CD4-positive, alpha-beta T cell treated with Interleukin-4 for 1 hour (primary cell): ENCODE data around the gene ZNF337.
A peak's percentile ranks its signal among the peaks of the same experiment; 100 is the strongest.
"Not testable (repeated sequence)": the region's sequence is repeated elsewhere in the genome, so short reads cannot be mapped to it uniquely, and the experiment has no call there.

ENCODE experiments used
- DNase-seq, 2 donors: peaks; one replicate each; pipeline ENCODE4 v3.0.0-alpha.2; 2020 to 2022

Gene ZNF337

DNA sequence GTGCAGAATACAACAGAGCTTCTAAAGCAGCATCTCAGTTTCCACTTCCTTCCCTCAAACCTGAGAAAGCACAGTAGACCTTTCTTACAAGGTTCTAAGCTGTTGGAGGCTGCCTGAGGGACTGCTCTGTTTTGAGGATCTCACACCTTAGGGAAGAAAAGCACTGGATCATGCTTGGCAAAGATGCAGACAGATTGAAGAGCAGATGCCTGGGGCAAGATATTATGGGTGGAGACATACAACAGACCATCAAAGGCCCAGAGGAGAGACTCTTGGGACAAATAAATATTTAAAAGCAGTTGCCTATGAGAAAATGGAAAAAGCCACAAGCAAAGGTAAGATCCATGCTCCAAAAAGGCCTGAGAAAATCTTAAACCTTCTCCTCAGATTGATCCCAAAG is 6.2 kb downstream of the ZNF337 start:
- DNase-seq = no peak

DNA sequence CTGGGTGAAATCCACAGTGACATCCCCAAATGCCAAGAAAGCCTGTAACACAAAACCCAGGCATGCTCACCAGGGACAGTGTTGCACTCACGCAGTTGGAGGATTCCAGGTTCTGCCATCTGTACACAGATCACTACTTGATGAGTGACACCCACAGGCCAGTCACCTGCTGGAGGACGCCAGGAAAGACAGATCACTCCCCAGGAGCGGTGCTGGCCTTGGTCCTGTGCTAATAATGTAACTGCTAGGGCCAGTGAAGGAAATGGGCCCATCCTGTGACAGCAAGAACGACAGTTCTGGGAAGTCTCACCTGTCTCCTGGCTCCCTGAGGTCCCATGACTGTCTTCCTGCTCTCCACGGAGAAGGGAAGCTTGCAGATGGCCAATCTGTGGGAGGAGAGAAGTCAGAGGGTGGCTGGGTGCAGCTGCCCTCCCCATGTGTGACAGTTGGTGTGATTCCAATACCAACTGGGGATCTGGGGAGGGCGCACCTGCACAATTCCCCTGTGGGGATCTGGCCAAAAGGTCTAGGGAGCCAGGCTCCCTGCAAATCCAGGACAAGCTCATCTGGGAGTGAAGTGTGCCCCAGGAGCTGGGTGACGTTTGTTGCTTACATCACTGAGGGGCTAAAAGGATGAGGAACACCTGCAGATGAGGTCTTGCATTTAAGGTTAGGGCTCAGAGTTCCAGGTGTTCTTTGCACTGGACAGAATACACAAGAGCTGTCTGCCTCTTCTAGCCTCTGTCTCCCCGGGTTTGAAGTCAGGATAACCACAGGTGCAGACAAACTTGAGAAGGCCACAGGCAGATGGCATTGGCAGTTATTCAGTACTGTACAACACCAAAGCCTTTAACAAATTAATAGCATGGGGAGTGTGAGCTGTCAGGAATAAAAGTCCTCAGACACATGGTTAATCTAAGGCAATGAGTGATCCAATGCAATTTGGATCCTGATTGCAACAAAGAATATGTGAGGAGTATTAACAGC is 10.3 kb downstream of the ZNF337 start:
- no peak for DNase-seq

DNA sequence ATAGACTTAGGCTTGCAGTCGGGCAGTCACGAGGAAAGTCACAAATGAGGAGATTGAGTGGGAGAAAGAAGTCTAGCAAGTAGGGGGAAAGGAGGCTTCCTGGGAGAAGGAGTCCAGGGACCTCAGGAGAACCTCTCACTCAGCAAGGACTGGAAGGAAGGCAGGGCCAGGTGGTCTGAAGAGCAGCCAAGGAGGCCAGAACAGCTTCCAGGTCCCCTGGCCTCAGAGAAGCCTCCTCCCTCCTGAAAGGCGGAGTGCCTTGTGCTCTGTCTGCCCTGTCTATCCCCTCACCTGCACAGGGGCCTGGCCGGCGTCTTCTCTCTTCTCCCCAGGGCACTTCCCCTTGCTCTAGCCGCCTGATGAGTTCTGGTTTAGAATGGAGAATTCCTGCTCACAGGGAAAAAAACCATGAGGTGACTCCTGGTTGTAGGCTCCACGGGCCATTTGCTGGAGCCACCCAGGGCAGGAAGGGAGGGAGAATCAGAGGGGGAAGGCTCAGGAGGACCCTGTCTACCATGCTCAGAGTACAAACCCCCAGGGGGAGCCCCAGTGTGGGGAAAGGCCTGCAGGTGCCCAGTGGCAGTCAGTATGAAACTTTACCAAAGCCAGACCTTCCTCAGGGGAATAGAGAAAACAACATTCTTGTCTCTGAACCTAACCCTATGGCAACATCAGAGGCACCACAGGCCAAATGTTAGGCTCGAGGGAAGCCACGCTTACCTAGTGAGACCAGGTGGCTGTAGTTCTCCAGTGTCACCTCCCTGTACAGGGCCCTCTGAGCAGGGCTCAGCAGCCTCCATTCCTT is 11.2 kb downstream of the ZNF337 start:
- no peak for DNase-seq

DNA sequence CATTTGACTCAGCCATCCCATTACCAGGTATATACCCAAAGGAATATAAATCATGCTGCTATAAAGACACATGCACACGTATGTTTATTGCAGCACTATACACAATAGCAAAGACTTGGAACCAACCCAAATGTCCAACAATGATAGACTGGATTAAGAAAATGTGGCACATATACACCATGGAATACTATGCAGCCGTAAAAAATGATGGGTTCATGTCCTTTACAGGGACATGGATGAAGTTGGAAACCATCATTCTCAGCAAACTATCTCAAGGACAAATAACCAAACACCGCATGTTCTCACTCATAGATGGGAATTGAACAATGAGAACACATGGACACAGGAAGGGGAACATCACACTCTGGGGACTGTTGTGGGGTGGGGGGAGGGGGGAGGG is 12.8 kb downstream of the ZNF337 start:
- not testable (repeated sequence) for DNase-seq

DNA sequence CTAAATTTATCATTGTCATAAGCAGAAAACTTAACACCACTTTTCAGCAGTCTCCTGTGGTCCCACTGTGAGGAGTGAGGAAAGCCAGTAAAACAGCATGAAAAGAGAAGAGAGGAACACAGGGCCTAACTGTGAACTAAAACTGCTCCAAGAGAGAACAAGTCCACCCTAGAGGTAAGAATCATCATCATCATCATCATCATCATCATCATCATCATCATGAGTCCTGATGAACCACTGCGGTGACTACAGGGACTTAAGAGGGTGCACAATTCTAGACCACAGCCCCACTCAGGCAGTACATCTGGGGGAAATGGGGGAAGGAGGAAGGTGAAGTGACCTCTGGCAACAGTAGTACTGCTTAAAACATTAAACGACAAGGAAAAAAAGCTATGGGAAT is 13.6 kb downstream of the ZNF337 start:
- no peak for DNase-seq

DNA sequence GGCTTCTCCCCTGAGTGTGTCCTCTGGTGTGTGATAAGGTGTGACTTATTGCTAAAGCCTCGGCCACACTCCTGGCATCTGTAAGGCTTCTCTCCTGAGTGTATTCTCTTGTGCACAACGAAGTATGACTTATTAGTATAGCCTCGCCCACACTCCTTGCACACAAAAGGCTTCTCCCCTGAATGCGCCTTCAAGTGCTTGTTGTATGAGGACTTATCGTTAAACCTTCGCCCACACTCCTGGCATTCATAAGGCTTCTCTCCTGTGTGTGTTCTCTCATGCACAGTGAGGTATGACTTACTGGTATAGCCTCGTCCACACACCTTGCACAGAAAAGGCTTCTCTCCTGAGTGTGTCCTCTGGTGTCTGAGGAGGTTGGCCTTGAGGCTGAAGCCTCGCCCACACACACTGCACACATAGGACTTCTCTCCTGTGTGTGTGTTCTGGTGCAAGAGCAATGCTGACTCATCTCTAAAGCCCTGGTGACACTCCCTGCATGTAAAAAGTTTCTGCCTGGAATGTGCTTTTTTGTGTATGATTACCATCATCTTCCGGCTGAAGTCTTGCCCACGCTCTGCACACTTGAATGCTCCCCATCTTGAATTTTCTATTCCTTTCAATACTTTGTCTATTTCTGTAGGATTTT is 20.4 kb downstream of the ZNF337 start:
- DNase-seq = no peak

DNA sequence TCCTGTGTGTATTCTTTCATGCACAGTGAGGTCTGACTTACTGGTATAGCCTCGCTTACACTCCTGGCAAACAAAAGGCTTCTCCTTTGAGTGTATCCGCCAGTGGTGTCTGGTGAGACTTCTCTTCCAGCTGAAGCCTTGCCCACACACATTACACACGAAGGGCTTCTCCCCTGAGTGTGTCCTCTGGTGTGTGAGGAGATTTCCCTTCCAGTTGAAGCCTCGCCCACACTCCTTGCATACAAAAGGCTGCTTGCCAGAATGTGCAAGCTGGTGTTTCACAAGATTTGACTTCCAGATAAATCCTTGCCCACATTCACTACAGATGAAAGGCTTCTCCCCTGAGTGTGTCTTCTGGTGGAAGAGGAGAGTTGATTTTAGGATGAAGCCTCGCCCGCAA is 21.5 kb downstream of the ZNF337 start:
- DNase-seq = no peak

DNA sequence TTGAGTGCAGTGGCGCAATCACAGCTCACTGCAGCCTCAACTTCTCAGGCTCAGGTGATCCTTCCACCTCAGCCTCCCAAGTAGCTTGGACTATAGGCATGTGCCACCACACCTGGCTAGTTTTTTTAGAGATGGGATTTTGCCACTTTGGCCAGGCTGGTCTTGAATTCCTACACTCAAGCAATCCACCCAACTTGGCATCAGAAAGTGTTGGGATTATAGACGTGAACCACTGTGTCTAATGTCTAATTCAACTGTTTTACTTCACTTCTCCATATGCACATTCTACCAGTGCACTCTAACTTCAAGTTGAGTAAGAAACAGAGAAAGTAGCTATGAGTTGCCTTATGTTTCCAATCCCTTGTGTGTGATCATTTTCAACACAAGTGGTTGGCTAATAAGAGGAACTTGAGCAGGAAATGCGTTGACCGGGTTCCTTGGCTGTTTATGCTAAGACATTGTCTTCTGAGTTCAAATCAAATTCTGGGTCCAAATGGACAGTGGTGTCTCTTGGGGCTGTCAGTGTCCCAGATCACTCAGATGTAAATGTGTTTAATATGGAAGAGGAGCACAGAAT is 23.9 kb downstream of the ZNF337 start:
- DNase-seq = no peak

DNA sequence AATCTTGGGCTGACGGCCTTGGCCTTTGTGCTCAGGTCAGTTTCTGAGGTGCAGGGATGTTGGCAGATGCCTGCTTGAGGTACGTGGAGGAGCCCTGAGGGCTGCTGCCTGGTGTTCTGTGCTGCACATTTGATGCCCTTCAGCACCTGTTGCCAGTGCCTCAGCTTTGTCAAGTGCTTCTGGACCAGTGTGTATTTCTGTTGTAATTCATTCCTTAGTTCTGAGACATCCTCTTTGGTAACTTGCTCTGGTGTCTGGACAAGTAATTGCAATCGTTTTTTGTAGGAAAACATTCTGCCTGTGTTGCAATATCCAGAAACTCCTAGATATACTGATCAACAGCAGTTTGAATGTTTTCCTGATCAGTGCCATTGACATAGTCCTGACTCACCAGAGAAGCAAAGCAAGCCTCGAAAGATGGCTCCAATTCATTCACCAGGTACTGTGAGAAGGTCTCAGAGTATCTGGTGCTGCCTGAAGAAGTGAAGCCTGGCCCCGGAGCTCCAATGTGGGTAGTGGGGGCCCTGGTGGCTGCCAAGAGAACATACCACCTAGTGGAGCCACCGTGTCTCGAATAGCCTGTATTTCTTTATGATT is 26.7 kb downstream of the ZNF337 start:
- DNase-seq = no peak

DNA sequence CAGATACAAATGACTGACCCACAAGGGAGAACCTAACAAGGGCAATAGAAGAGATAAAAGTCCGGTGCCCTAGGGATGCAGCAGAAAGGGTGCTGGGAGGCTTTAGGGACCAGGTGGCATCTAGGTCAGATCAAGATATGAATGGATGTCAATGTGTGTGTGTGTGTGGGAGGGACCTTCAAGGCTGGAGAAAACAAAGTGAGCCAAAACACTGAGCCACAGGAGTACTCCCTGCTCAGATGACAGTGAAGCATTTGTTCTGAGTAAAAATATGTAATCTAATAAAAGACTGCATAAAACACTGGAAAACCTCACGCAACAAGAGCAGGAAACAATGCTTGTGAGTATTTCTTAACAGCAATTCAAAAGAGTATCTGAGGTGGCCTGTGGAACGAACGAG is 28.2 kb downstream of the ZNF337 start:
- DNase-seq = no peak

DNA sequence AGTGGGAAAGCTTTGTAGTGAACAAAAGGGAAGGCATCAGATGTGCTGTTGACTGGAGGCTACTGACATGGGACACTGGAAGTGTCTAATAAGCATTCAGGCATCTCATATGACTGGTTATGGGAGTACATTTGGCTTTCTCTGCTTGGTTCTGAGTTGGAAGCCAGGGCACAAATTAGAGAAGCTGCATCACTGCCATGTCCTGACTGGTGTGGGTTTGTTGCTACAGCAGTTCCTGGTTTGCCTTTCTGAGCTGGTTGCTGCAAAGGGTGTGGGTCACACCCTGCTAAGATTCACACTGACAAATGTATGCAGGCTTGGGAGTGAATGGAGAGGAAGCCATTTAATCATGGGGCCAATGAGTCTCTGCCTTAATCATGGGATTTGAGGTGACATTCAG is 36.7 kb downstream of the ZNF337 start:
- DNase-seq = no peak

DNA sequence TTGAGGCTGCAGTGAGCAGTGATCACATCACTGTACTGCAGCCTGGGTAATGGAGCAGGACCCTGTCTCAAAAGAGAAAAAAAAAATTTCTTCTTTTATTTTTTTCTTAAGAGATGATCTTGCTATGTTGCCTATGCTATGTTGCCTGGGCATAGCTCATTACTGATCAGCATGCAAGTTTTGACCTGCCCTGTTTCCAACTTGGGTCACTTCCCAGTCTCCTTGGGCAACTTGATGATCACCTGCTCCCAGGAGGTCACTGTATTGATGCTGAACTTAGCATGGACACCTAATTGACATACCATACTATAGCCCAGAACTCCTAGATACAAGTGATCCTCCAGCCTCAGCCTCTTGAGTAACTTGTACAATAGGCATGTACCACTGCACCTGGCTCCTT is 42.2 kb downstream of the ZNF337 start:
- DNase-seq = no peak

DNA sequence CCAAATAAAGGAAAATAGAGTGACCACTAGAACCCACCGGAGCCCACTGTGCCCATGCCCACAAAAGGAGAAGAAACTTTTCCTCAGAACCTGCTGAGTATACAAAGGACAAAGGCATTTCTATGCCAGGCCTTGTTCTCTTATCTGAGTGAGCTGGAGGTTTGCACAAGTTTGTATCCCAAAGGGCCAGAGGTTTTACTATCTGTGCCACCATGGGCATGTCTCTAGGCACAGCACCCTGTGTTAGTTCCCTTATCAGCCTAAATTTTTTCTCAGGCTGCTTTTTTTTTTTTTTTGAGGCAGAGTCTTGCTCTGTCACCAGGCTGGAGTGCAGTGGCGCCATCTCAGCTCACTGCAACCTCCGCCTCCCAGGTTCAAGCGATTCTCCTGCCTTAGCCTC is 43.8 kb downstream of the ZNF337 start:
- DNase-seq = not testable (repeated sequence)

DNA sequence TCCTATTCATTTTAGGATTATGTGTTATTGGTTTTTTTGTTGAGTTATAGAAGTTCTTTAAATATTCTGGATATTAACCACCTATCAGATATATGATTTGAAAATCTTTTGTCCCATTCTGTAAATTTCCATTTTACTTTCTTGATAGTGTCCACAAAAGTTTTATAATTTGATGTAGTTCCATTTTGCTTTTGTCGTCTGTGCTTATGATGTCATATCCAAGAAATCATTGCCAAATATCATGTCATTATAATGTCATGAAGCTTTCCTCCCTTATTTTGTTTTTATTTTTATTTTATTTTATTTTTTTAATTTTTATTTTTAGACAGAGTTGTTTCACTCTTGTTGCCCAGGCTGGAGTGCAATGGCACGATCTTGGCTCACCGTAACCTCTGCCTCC is 51.8 kb downstream of the ZNF337 start:
- DNase-seq = no peak

DNA sequence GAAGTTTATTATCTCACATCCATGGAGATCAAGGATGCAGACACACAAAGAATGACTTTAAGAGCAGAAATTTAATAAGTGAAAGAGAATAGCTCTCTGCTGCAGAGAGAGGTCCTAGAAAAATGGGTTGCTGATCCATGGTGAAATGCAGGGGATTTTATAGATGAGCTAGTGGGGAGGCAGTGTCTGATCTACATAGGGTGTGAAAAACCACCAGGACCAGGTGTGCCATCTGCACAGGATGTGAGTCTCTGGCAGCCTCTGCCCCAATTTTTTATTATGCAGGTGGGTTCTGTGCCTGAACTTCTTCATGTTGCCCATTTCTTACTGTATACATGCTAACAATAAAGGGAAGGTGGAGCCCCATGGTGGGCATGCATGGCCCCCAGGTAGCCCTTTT is 52.9 kb downstream of the ZNF337 start:
- DNase-seq = peak in 1 of 2 donors; percentile 2

DNA sequence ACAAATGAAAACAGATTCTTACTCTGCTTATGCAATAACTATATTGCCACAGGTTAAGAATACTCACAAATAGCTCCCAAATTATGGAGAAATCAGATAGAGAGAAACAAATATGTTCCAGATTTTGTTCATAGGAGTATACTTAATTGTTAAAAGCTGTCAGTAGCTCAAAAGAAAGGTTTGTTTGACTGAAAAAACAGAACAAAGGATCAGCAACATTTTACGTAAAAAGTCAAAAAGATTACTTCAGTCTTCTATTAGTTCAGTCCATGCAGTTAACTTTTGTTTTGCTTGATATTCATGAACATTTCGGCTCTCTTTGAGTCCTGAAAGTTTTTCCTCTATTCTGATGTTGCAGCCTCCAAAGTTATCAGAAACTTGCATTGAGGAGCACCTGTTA is 59.4 kb downstream of the ZNF337 start:
- DNase-seq = no peak

DNA sequence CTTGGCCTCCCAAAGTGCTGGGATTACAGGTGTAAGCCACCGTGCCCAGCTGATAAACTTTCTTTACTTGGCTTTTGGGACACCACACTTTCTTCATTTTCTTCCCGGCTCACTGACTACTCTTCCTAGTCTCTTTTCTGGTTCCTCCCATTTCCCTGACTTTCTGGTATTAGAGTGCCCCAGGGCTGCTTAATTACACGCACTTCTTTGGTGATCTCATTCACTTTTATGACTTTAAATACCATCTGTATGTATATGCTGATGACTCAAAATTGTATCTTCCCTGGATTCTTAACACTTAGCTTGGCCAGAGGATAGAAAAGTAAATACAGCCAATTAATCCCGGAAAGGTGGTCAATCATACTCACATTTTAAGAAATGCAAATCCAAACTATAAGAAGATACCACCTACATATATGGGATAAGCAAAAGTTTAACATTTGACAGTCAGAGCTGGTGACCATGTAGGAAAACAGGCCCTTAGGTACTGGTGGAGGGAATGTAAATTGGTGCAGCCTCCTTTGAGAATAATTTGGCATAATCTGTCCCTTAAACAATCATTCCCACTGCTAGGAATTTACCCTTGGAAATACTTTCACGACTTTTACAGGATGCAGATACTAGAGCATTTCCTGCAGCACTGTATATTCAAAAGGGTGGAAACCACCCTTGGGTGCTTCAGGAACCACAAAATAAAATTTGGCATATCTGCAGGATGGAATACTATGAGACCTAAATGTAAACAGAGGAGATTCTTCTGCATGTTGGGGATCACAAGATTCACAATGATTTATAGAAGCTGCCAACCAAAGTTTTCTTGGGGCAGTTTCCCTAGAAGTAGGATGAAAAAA is 63.5 kb downstream of the ZNF337 start:
- DNase-seq = no peak

DNA sequence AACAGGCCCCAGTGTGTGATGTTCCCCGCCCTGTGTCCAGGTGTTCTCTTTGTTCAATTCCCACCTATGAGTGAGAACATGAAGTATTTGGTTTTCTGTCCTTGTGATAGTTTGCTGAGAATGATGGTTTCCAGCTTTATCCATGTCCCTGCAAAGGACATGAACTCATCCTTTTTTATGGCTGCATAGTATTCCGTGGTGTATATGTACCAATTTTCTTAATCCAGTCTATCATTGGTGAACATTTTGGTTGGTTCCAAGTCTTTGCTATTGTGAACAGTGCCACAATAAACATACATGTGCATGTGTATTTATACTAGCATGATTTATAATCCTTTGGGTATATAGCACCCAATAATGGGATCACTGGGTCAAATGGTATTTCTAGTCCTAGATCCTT is 66.0 kb downstream of the ZNF337 start:
- DNase-seq = not testable (repeated sequence)

DNA sequence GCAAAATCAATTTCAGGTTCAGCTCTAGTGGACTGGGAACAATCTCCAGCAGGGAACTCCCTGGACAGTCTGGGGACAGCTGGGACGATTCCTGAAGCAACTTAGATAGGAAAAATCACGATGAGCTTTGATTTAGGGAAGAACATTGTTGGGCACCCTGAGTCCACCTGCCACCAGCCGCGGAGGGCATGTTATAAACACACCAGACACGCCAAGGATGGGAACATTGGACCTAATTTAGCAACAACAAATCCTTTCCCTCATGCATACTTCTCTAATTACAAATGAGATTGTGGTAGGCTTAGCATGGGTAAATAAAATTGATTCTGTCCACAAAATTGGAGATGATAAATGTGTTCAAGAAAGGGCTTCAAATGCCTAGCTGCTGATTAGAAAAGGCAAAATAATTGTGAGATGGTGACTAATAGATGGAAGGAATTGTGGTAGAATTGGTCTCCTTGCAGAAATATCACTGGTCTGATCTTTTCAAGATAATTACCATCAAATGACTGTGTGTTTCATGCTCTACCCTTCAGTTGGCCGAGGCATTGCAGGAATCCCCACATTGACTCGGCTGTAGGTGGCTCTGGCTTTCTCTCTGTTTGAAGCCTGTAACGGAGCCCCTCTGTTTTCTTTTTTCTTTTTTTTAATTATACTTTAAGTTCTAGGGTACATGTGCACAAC is 66.7 kb downstream of the ZNF337 start:
- DNase-seq = no peak

DNA sequence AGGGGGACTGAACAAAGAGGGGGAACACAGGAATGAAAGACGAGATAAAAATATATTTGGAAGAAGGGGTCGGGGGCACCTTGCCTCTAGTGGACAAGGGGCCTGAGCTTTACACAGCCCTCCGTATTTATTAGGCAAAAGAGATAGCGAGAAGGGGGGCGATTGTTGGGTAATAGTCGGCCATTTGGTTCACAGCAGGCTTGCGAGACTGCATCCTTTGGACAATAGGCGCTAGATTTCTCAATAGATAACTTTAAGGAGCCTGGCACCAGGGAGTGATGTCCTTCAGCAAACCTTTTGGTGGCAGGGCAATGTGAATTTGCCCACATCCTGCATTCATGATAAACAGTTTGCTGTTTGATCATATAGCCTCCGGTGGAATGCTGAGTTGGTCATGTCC is 69.9 kb downstream of the ZNF337 start:
- DNase-seq = no peak

DNA sequence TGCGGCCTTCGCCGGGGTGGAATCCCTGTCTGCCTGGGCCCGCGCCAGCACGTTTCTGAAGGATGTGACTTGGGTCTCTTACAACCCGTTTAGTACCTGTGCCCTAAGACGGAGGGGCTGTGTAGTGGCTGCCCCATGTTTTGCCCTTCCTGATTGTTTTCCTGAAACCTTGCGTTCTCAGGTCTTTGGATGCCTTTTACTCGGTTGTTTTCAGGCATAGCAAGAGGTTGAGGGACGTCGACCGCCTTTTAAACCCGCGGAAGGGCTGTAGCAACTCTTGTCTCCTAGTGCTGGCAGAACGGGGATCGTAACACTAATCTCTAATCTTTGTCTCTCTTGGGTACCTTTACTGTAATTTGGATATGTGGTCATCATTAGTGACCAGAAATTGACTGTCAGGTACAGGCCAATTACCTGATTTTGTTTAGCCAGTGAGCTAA is 72.1 kb downstream of the ZNF337 start:
- DNase-seq = no peak
